ENCODE results near the gene GLYAT.
A peak's percentile ranks its signal among the peaks of the same experiment; 100 is the strongest.
"Not testable (repeated sequence)": the region's sequence is repeated elsewhere in the genome, so short reads cannot be mapped to it uniquely, and the experiment has no call there.

Gene GLYAT

DNA sequence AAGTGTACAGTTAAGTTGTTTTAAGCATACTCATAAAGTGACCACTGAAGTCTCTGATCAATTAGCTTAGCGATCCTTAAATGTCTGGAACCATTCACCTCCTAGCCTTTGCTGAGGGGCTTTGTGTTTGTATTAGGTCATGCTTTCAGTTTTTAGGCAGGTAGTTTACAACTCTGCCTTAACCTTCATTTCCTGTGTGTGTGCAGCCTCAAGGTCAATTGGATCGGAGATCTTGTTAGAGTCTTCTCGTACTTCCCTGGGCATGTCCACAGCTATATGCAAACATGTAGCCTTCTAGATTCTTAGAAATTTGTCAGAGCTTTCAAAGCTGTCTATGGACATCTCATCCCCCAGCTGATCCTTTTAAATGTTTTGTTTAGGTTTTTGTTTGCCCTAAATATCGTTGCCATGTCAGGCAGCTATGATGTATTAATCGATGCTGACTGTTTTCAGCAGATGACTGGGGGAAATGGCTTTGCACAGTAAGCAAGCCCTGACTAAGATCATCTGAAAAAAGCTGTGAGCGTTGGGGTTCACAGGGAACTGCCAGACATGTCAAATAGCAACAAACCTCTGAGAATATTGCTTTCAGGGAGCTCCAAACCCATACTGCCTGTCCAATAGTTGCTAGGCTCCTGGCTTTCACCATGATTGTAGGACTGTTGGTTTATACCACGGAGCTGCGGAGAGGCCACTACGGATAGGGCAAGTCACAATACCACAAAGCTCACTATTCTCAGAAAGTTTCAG, 45.6 kb downstream of the GLYAT start:
- DNase-seq: no peak
- intact Hi-C loops (cut with DNase I): no loop called here

DNA sequence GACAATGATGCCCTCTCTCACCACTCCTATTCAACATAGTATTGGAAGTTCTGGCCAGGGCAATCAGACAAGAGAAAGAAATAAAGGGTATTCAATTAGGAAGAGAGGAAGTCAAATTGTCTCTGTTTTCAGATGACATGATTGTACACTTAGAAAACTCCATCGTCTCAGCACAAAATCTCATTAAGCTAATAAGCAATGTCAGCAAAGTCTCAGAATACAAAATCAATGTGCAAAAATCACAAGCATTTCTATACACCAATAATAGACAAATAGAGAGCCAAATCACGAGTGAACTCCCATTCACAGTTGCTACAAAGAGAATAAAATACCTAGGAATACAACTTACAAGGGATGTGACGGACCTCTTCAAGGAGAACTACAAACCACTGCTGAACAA, 49.1 kb downstream of the GLYAT start:
- intact Hi-C loops (cut with DNase I); DNase-seq: not testable (repeated sequence)

DNA sequence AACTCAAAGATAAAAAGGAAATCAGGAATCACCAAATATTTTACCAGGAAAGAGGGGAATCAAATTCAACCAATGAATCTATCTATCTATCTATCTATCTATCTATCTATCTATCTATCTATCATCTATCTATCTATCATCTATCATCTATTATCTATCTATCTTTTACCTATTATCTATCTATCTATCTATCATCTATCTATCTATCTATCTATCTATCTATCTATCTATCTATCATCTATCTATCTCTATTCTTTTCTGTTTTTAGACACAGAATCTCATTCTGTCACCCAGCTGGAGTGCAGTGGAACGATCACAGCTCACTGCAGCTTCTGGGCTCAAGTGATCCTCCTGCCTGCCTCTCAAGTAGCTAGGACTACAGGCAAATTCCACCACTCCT, 54.2 kb downstream of the GLYAT start:
- intact Hi-C loops (cut with DNase I); DNase-seq: not testable (repeated sequence)

DNA sequence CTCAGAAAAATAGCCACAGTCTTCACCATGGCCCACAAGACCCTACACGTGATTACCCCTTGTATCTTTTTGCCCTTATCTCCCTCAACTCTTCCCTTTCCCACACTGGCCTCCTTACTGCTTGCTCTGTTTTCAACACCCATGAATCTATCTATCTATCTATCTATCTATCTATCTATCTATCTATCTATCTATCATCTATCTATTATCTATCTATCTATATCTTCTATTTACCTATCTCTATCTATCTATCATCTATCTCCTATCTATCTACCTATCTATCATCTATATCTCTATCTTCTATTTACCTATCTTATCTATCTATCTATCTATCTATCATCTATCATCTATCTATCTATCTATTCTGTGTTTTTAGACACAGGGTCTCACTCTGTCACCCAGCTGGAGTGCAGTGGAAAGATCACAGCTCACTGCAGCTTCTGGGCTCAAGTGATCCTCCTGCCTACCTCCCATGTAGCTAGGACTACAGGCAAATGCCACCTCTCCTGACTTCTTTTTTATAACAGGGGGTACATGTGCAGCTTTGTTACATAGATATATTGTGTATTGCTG, 55.1 kb downstream of the GLYAT start:
- intact Hi-C loops (cut with DNase I): no loop called here
- DNase-seq: no peak

DNA sequence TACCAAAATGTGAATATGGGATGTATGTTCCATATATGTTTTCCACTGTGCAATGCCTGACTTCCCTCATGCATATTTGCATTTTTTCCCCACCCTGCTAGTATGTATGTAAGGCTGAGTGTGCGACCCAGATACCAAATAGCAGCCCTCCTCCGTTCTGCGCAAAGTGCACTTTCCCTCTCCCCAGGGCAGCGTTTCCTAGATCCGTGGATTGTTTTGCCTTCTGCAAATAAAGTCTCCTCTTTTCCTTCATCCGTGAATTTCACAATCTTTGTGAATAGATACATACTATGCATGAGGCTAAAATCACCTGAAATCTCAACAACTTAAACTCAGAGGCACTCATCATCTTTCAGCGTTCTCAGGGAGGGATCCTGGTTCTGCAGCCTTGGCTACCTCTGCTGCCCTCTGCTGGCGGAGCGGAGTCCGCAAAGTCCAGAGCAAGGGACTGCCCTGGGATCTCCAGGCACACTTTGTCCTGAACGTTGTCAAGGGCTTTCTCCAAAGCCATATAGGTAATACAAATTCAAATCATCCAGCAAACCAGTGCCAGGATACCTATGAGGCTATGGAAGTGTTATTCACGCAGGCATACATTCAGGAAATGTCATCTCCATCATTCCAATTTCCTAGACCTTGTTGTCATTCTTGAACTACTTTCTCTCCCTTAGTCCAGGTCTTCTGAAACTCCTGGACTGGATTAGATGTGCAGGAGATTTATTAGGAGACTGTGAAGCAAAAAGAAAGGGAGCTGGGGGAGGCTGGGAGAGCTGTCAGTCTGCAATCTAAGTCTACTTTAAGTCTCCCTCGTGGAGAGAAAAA, 56.2 kb downstream of the GLYAT start:
- intact Hi-C loops (cut with DNase I): loop anchor here (2.0 kb wide), 1 partner anchor 99 kb away; no protein-coding TSS in a partner anchor

DNA sequence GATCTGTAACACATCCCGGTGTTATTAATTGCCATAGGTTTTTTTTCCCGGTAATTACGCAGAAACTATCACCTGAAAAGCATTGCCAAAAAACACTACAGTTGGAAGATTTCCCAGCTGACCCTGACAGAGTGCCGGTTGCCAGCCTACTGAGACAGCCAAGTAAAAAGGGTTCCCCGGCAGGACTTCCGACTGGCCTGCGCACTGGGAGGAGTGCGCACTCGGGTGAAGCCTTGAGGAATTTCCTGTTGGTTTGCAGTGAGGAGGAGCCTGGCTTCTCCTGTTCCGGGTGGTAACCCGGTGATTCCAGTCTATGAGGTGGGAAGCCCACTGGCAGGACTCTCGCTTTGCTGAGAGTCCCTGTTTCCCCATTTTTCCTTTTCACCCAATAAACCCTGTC, 57.1 kb downstream of the GLYAT start:
- peak in 1 of 10 donors; percentile 66 for DNase-seq
- intact Hi-C loops (cut with DNase I): loop anchor here (2.0 kb wide), 1 partner anchor 98 kb away; no protein-coding TSS in a partner anchor

More for the DNA sequence above, 56.2 kb downstream of the GLYAT start:
- DNase-seq: peak; percentile 47 to 96 (median 83)

DNA sequence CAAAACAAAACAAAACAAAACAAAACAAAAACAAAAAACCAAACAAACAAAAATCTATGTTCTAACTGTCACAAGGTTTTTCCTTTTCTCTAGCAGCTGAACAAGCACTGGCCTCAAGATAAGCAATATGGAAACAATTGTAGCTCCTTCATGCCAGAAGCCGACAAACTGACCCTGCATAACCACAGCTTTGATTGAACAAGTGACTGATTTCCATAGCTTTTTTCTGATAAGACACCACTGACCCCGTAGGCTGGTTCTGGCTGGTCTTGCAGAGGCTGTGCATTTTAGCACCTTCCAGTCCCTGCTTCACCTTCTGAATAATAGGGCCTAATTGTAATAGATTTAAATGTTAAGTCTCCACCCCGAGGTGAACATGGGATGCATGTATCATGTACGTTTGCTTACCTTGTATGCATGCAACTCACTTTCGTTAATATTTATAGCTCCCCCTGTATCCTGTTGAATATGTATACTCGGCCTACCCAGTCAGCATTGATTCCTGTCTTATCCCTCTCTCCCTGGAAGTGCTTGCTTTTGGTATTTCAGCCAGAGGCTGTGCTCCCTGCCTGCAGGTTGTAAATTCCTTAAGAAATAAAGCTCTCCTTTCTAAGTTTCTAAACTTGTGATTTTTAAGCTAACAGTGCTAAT, 59.6 kb downstream of the GLYAT start:
- DNase-seq: no peak
- intact Hi-C loops (cut with DNase I): no loop called here

DNA sequence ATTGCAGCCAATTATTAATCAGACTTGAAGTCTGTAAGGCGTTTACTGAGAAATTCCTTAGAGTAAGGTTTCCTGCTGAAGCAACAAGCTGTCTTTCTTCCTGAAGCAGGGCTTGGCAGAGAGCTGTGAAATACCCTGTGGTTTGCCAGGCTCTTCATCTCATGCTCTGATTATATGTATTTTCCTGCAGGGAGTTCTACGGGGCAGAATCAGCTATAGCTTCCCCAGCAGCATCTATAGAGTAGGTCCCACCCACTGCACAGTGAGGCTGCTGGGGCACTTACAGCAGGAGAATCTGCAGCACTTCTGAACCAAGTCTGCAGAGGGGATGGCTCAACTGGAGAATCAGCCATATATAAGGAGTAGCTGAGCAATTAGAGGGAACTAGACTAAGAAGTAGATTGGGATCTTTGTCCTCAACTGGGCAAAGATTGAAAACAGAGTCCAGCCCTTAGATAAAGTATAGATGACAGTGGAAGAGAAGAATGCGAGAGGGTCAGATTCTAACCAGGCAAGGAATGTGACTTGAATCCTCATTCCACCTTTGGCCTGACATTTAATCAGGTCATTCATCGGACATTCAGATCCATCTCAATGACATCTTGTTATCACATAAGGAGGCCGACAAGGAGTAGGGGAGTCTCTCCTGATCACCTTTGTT, 71.7 kb downstream of the GLYAT start:
- DNase-seq: no peak
- intact Hi-C loops (cut with DNase I): no loop called here

DNA sequence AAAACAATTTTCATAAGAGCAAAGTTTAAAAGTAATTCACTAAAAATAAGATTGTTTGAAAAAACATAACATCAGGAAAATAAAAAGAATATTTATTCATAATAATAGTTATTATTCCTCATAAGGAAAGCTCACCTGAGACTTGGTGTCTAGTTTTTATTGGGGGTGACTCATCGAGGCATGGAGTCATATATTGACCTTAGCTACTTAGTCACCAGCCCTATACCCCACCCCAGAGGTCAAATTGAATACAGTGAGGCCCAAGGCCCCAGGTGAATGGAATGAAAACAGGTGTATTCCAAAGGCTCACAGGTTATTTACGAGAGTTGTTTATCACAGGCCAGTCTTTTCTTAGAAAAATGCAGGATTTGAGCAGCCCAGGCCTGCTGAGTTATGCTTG, 72.3 kb downstream of the GLYAT start:
- DNase-seq: no peak
- intact Hi-C loops (cut with DNase I): no loop called here

Measured in posterior cingulate gyrus (tissue), 11 donors.